H1 (cell line): ENCODE results near the gene MGAT5. TPM values are rescaled to one million over a fixed set of nuclear protein-coding genes. Genes with fewer than 3 reads are reported as not detected.

Source experiments
- CTCF ChIA-PET: fragments of 300-600 bp; sonication (Branson Sonifier 250); formaldehyde crosslinking; loops from one replicate; lab custom pipeline; 2021; ENCODE audit not compliant: partially characterized antibody; lab: Charles Lee
- POLR2A ChIA-PET: fragments of 300-600 bp; sonication (Branson Sonifier 250); formaldehyde crosslinking; loops from one replicate; lab custom pipeline; 2021; ENCODE audit warnings: inconsistent platforms; ENCODE audit not compliant: partially characterized antibody; lab: Charles Lee
- DNase-seq, 2 experiments: peaks; one replicate each; pipeline versions ENCODE4 v3.0.0 to v3.0.0-alpha.2; 2010 to 2022; ENCODE audit warnings: low spot score in 2 of 2, low read depth in 1 of 2, mixed read lengths in 1 of 2
- FAIRE-seq: peaks from 2 replicates; lab custom pipeline; 2011; peaks lifted over from hg19 to GRCh38; lab: Jason Lieb, UNC
- H2AFZ ChIP-seq: 2 replicates; pipeline ENCODE4 v1.8.1; 2012; ENCODE audit warnings: low read length, inconsistent platforms
- H2AK5ac ChIP-seq: 2 replicates; pipeline ENCODE4 v1.6.1; 2013; ENCODE audit warnings: low read depth, low read length
- H2BK120ac ChIP-seq: replicated peaks from 2 replicates; pipeline ENCODE3; 2013; ENCODE audit warnings: low read depth, low read length, inconsistent platforms
- H2BK12ac ChIP-seq: 2 replicates; pipeline ENCODE4 v1.6.1; 2013; ENCODE audit warnings: low read depth, low read length
- H2BK15ac ChIP-seq: 2 replicates; pipeline ENCODE4 v1.6.1; 2013; ENCODE audit warnings: low read length
- H2BK20ac ChIP-seq: 2 replicates; pipeline ENCODE4 v1.6.1; 2013; ENCODE audit warnings: low read length
- H2BK5ac ChIP-seq: 2 replicates; pipeline ENCODE4 v1.6.1; 2013; ENCODE audit warnings: low read depth, low read length
- H3K14ac ChIP-seq: 2 replicates; pipeline ENCODE4 v1.6.1; 2013; ENCODE audit warnings: inconsistent platforms; ENCODE audit not compliant: insufficient read length
- H3K18ac ChIP-seq: 2 replicates; pipeline ENCODE4 v1.6.1; 2013; ENCODE audit warnings: low read length; ENCODE audit errors: extremely low read depth
- H3K23ac ChIP-seq: 2 replicates; pipeline ENCODE4 v1.6.1; 2013; ENCODE audit warnings: inconsistent platforms; ENCODE audit not compliant: insufficient read length
- H3K23me2 ChIP-seq: 2 replicates; pipeline ENCODE4 v1.6.1; 2013; ENCODE audit warnings: low read depth, low read length
- H3K27ac ChIP-seq: 2 replicates; pipeline ENCODE4 v1.6.1; 2011; ENCODE audit warnings: low read depth, low read length, inconsistent platforms
- H3K27me3 ChIP-seq, 4 experiments: replicated peaks in 1 of 4; 1 replicate in 1 of 4; 2 replicates in 3 of 4; pipeline versions ENCODE4 v1.6.1 to v1.8.1; 2011 to 2013; ENCODE audit warnings: low read length in 3 of 4, mild to moderate bottlenecking in 3 of 4, inconsistent platforms in 2 of 4, mixed read lengths in 2 of 4, moderate library complexity in 1 of 4; ENCODE audit not compliant: control insufficient read depth in 3 of 4, insufficient read depth in 3 of 4; ENCODE audit errors: extremely low read depth in 1 of 4
- H3K36me3 ChIP-seq, 4 experiments: 2 replicates each; pipeline versions ENCODE4 v1.6.1 to v1.8.1; 2011 to 2013; ENCODE audit warnings: mild to moderate bottlenecking in 4 of 4, low read length in 3 of 4, moderate library complexity in 2 of 4, control low read depth in 1 of 4, inconsistent platforms in 1 of 4; ENCODE audit not compliant: insufficient read depth in 4 of 4, control insufficient read depth in 2 of 4
- H3K4ac ChIP-seq: replicated peaks from 2 replicates; pipeline ENCODE3; 2013; ENCODE audit warnings: low read length, low read depth, mixed read lengths, inconsistent platforms; ENCODE audit not compliant: insufficient read length
- H3K4me1 ChIP-seq, 4 experiments: replicated peaks in 1 of 4; 1 replicate in 1 of 4; 2 replicates in 3 of 4; pipeline versions ENCODE4 v1.6.1 to v1.8.1; 2011 to 2013; ENCODE audit warnings: low read length in 3 of 4, inconsistent platforms in 2 of 4, mixed read lengths in 1 of 4; ENCODE audit not compliant: insufficient read depth in 4 of 4, control insufficient read depth in 3 of 4
- H3K4me2 ChIP-seq, 2 experiments: 2 replicates each; pipeline versions ENCODE4 v1.6.1 to v1.8.1; 2011 to 2013; ENCODE audit warnings: low read depth in 2 of 2, low read length in 2 of 2, control low read depth in 1 of 2, inconsistent platforms in 1 of 2, mild to moderate bottlenecking in 1 of 2; ENCODE audit not compliant: insufficient read depth in 1 of 2
- H3K4me3 ChIP-seq, 4 experiments: fragments of 200-600, 300-600 bp in 1 of 4; sonication (generic), shearing (Covaris generic), sonication (Bioruptor Twin) in 1 of 4; 2 replicates each; pipeline versions ENCODE4 v1.5.1 to v1.8.1; 2011 to 2016; ENCODE audit warnings: low read length in 4 of 4, low read depth in 3 of 4, control low read depth in 2 of 4, inconsistent platforms in 2 of 4, mild to moderate bottlenecking in 2 of 4, mixed read lengths in 1 of 4, moderate library complexity in 1 of 4; ENCODE audit not compliant: insufficient read depth in 2 of 4; ENCODE audit errors: extremely low read depth in 1 of 4
- H3K56ac ChIP-seq: replicated peaks from 2 replicates; pipeline ENCODE3; 2013; ENCODE audit warnings: low read depth, mild to moderate bottlenecking, mixed read lengths, low read length, inconsistent platforms; ENCODE audit not compliant: insufficient read length
- H3K79me1 ChIP-seq: 2 replicates; pipeline ENCODE4 v1.6.1; 2013; ENCODE audit warnings: low read depth, low read length, control low read depth
- H3K79me2 ChIP-seq, 2 experiments: 2 replicates each; pipeline versions ENCODE4 v1.6.1 to v1.8.1; 2012 to 2013; ENCODE audit warnings: low read length in 2 of 2, mild to moderate bottlenecking in 2 of 2, inconsistent platforms in 1 of 2; ENCODE audit not compliant: insufficient read depth in 2 of 2, control insufficient read depth in 1 of 2
- H3K9ac ChIP-seq, 4 experiments: replicated peaks in 1 of 4; 1 replicate in 1 of 4; 2 replicates in 3 of 4; pipeline versions ENCODE4 v1.6.1 to v1.8.1; 2011 to 2013; ENCODE audit warnings: low read depth in 3 of 4, low read length in 3 of 4, control low read depth in 2 of 4, mild to moderate bottlenecking in 2 of 4, moderate library complexity in 2 of 4, inconsistent platforms in 1 of 4; ENCODE audit errors: extremely low read depth in 1 of 4
- H3K9me3 ChIP-seq, 2 experiments: 2 replicates each; pipeline versions ENCODE4 v1.6.1 to v1.8.1; 2012 to 2013; ENCODE audit warnings: mild to moderate bottlenecking in 2 of 2, moderate library complexity in 2 of 2, control low read depth in 1 of 2, inconsistent platforms in 1 of 2, low read depth in 1 of 2, low read length in 1 of 2, mixed read lengths in 1 of 2; ENCODE audit not compliant: insufficient read depth in 2 of 2
- H4K20me1 ChIP-seq, 2 experiments: replicated peaks in 1 of 2; 2 replicates each; pipeline versions ENCODE3 to v1.8.1; 2011 to 2013; ENCODE audit warnings: inconsistent platforms in 2 of 2, low read length in 2 of 2, mild to moderate bottlenecking in 1 of 2; ENCODE audit not compliant: insufficient read depth in 2 of 2, control insufficient read depth in 1 of 2
- H4K5ac ChIP-seq: 2 replicates; pipeline ENCODE4 v1.6.1; 2013; ENCODE audit warnings: low read length, low read depth, mixed read lengths, inconsistent platforms; ENCODE audit not compliant: insufficient read length
- H4K8ac ChIP-seq: 2 replicates; pipeline ENCODE4 v1.8.0; 2013; ENCODE audit warnings: mild to moderate bottlenecking, moderate library complexity, low read length, inconsistent platforms; ENCODE audit not compliant: insufficient read depth; ENCODE audit errors: extremely low read depth
- H4K91ac ChIP-seq: replicated peaks from 2 replicates; pipeline ENCODE3; 2013; ENCODE audit warnings: low read length, mixed read lengths, inconsistent platforms; ENCODE audit not compliant: insufficient read length
- ASH2L ChIP-seq: fragments of 200-600, 300-600 bp; sonication (generic); IDR thresholded peaks from one replicate; pipeline ENCODE4 v1.7.1; 2017; ENCODE audit warnings: low read length
- BACH1 ChIP-seq: IDR thresholded peaks from 2 replicates; pipeline ENCODE4 v1.6.1; 2012; ENCODE audit warnings: low read length, improper control_type of control experiment
- BRCA1 ChIP-seq: IDR thresholded peaks from 2 replicates; pipeline ENCODE4 v1.6.1; 2012; ENCODE audit warnings: low read depth, low read length, improper control_type of control experiment
- CBX5 ChIP-seq: fragments of 300-800, 300-1000 bp; sonication (generic); IDR thresholded peaks from 2 replicates; pipeline ENCODE4 v1.7.1; 2016; ENCODE audit warnings: antibody characterized with exemption, low read length, low read depth
- E2F6 ChIP-seq: IDR thresholded peaks from 2 replicates; pipeline ENCODE4 v1.6.1; 2012; ENCODE audit warnings: inconsistent platforms
- FOSL1 ChIP-seq: IDR thresholded peaks from 2 replicates; pipeline ENCODE4 v1.6.1; 2011; ENCODE audit warnings: mild to moderate bottlenecking, low read depth, low read length, moderate library complexity; ENCODE audit not compliant: insufficient read depth
- JUND ChIP-seq: IDR thresholded peaks from 2 replicates; pipeline ENCODE4 v1.6.1; 2011; ENCODE audit warnings: mild to moderate bottlenecking, improper control_type of control experiment, low read length
- KDM1A ChIP-seq: fragments of 200-600, 300-600 bp; sonication (generic); IDR thresholded peaks from 2 replicates; pipeline ENCODE4 v1.7.1; 2016; ENCODE audit warnings: mild to moderate bottlenecking, low read length, borderline replicate concordance
- KDM4A ChIP-seq: IDR thresholded peaks from one replicate; pipeline ENCODE4 v1.7.1; 2012; ENCODE audit warnings: low read depth, mild to moderate bottlenecking, moderate library complexity, low read length, inconsistent platforms; ENCODE audit not compliant: severe bottlenecking
- POLR2AphosphoS5 ChIP-seq: IDR thresholded peaks from 2 replicates; pipeline ENCODE4 v1.6.1; 2011; ENCODE audit warnings: low read depth, low read length
- SRF ChIP-seq: IDR thresholded peaks from 2 replicates; pipeline ENCODE4 v1.6.1; 2011; ENCODE audit warnings: mild to moderate bottlenecking, low read depth, low read length, moderate library complexity
- SUZ12 ChIP-seq: fragments of 200-600 bp; sonication (generic); IDR thresholded peaks from 2 replicates; pipeline ENCODE4 v1.6.1; 2012; ENCODE audit warnings: mild to moderate bottlenecking, inconsistent platforms, low read length, moderate library complexity, mixed read lengths
- TAF1 ChIP-seq: IDR thresholded peaks from 2 replicates; pipeline ENCODE4 v1.6.1; 2011; ENCODE audit warnings: mild to moderate bottlenecking, low read depth, low read length
- TAF7 ChIP-seq: optimal IDR thresholded peaks from 2 replicates; pipeline ENCODE3; 2011; ENCODE audit warnings: low read depth, mild to moderate bottlenecking, inconsistent platforms, low read length, moderate library complexity, borderline replicate concordance
- WGBS, 2 experiments: shearing (Covaris generic) in 1 of 2; methylation state at CpG; one replicate each; pipeline versions ENCODE4 v1.1.6 to v1.1.7; 2013 to 2015; ENCODE audit warnings: low lambda C conversion rate in 2 of 2, mixed read lengths in 2 of 2, inconsistent platforms in 1 of 2, low coverage in 1 of 2, missing lambda C conversion rate in 1 of 2; ENCODE audit not compliant: insufficient replicate concordance in 2 of 2, insufficient coverage in 1 of 2, insufficient read length in 1 of 2; ENCODE audit errors: extremely low coverage in 1 of 2, missing lambda C conversion rate in 1 of 2; 5-methylcytosine and 5-hydroxymethylcytosine counted together
- polyA plus RNA-seq, 7 experiments: library from polyadenylated mRNA; depleted of rRNA in 3 of 7; stranded (reverse) in 5 of 7; unstranded in 2 of 7; fragments of >200 nt in 5 of 7; fragments of 200-250 nt in 2 of 7; gene quantifications; 1 replicate in 5 of 7; 2 replicates in 1 of 7; 4 replicates in 1 of 7; pipeline versions ENCODE4 v1.2.1 to v1.2.3, GENCODE V29; 2011 to 2013; ENCODE audit warnings: missing spikeins in 2 of 7, mixed read lengths in 2 of 7
- total RNA-seq: library from RNA; stranded (reverse); fragmentation: NEBNext Ultra II Directional; extraction: Animal tissue kit (Norgen Biotek cat#: 25700); gene quantifications from 2 replicates; pipeline ENCODE4 v1.2.1, GENCODE V29; 2021

The MGAT5 gene
- total and polyA plus RNA-seq, 2 of the 8 experiments (the other 6 are each of a cell fraction or from before 2014, with no cell fraction given), result 11.2 to 49.2 TPM

- H3K4me3 ChIP-seq, result no peak overlapping the region
- H4K5ac ChIP-seq, result no peak overlapping the region
- no peak overlapping the region for H2BK20ac ChIP-seq
- H3K9me3 ChIP-seq, result no peaks in the 10 kb centered on the region
- no peak overlapping the region for H2BK5ac ChIP-seq
- H3K23me2 ChIP-seq, result no peaks in the 10 kb centered on the region
- no peak overlapping the region for H3K14ac ChIP-seq
- H2BK15ac ChIP-seq, result no peak overlapping the region
- no peak overlapping the region for H3K27ac ChIP-seq
- no peaks in the 10 kb centered on the region for H3K36me3 ChIP-seq
- H3K4me2 ChIP-seq, result no peak overlapping the region
- H3K79me2 ChIP-seq, result peaks cover 0 to 49% of the 10 kb centered on the region in 2 experiments; a peak in 2 of 4 replicates
- DNase-seq, result no peak
- no peak for FAIRE-seq
- H3K79me1 ChIP-seq, result peaks cover 2% of the 10 kb centered on the region; the same call in 1 of the 2 replicates
- H3K4ac ChIP-seq, result no peak overlapping the region
- peaks cover 0 to 6% (median 0%) of the 10 kb centered on the region in 4 experiments; a peak in 1 of 7 replicates for H3K4me1 ChIP-seq
- no peak overlapping the region for H4K8ac ChIP-seq
- peaks cover 3 to 11% of the 10 kb centered on the region in 2 experiments for H4K20me1 ChIP-seq
- no peak overlapping the region for H3K18ac ChIP-seq
- ChIA-PET POLR2A (no interaction called here), CTCF (interaction anchor here (0.6 to 5.3 kb wide), 27 partner anchors 8 to 359 kb away, joined by 3 to 79 read pairs (median 4); partner anchors contain the start of gene MGAT5)
- no peak overlapping the region for H2AK5ac ChIP-seq
- H3K23ac ChIP-seq, result no peak overlapping the region
- no peak overlapping the region for H2BK12ac ChIP-seq
- H2AFZ ChIP-seq, result no peak overlapping the region
- no peak for TF ChIP-seq POLR2AphosphoS5
- no peak for TF ChIP-seq TAF7
- TF ChIP-seq KDM4A, result no peak
- no peak for TF ChIP-seq E2F6
- TF ChIP-seq KDM1A, result no peak
- no peak for TF ChIP-seq TAF1
- no peak for TF ChIP-seq BACH1
- TF ChIP-seq BRCA1, result no peak
- TF ChIP-seq SUZ12, result no peak
- TF ChIP-seq FOSL1, result no peak
- no peak for TF ChIP-seq SRF
- TF ChIP-seq JUND, result no peak
- no peak for TF ChIP-seq CBX5
- TF ChIP-seq ASH2L, result no peak
- H2BK120ac ChIP-seq, result no peak overlapping the region
- no peak overlapping the region for H3K9ac ChIP-seq
- H4K91ac ChIP-seq, result no peak overlapping the region
- H3K27me3 ChIP-seq, result no peaks in the 10 kb centered on the region
- 80% methylated on average over 1 of the region's 1 CpG; no CpG with 5 or more reads in 1 of the 2 experiments for WGBS, 2 experiments
- no peak overlapping the region for H3K56ac ChIP-seq
Measured at GRCh38 chr2:134243244-134243643, 10.6 kb upstream of the MGAT5 start.
